ENCODE results near the gene RRAD.

RRAD gene

GRCh38 chr16:66913711-66914110, 11.6 kb downstream of the RRAD start:
- TF ChIP-seq CTCF (conservative IDR thresholded peaks at IDR 0.05; ENCODE audit: low read depth, low read length): no peak

GRCh38 chr16:66913081-66913480, 12.3 kb downstream of the RRAD start:
- DNase-seq (ENCODE audit: low read depth): no peak
- TF ChIP-seq CTCF (conservative IDR thresholded peaks at IDR 0.05; ENCODE audit: low read depth, low read length): no peak
- no peak overlapping the region for H3K4me3 ChIP-seq (ENCODE audit: low read length)

More at GRCh38 chr16:66913711-66914110, 11.6 kb downstream of the RRAD start:
- no peak for DNase-seq (ENCODE audit: low read depth)
- no peak overlapping the region for H3K4me3 ChIP-seq (ENCODE audit: low read length)

GRCh38 chr16:66911801-66912200, 13.5 kb downstream of the RRAD start:
- no peak for TF ChIP-seq CTCF (conservative IDR thresholded peaks at IDR 0.05; ENCODE audit: low read depth, low read length)
- DNase-seq (ENCODE audit: low read depth): no peak
- H3K4me3 ChIP-seq (ENCODE audit: low read length): no peak overlapping the region

- DNase-seq (ENCODE audit: low read depth): no peak
- H3K4me3 ChIP-seq (ENCODE audit: low read length): no peak overlapping the region
- no peak for TF ChIP-seq CTCF (conservative IDR thresholded peaks at IDR 0.05; ENCODE audit: low read depth, low read length)
Observed at GRCh38 chr16:66911112-66911511, 14.2 kb downstream of the RRAD start.

- no peak for DNase-seq (ENCODE audit: low read depth)
- H3K4me3 ChIP-seq (ENCODE audit: low read length): no peak overlapping the region
- TF ChIP-seq CTCF (conservative IDR thresholded peaks at IDR 0.05; ENCODE audit: low read depth, low read length): no peak
Observed at GRCh38 chr16:66910175-66910940, 15.0 kb downstream of the RRAD start.

- no peak for TF ChIP-seq CTCF (conservative IDR thresholded peaks at IDR 0.05; ENCODE audit: low read depth, low read length)
Observed at GRCh38 chr16:66908762-66909559, 16.4 kb downstream of the RRAD start.

More at GRCh38 chr16:66908762-66909559, 16.4 kb downstream of the RRAD start:
- DNase-seq (ENCODE audit: low read depth): no peak
- no peak overlapping the region for H3K4me3 ChIP-seq (ENCODE audit: low read length)

Measured in retinal pigment epithelial cell (primary cell).